Ovary (tissue), 3 donors: ENCODE data around the gene NR0B2.

Experiments
- EP300 ChIP-seq: sonication (generic); formaldehyde crosslinking; IDR thresholded peaks from one replicate; pipeline ENCODE4 v1.6.1; 2017; ENCODE audit warnings: antibody characterized with exemption
- POLR2A ChIP-seq: fragments of 450-650 bp; IDR thresholded peaks from one replicate; pipeline ENCODE4 v1.6.1; 2017; ENCODE audit warnings: antibody characterized with exemption, mild to moderate bottlenecking, moderate library complexity
- TF ChIP-seq, protein P1 (sequence below), 3 donors: fragments of 450-650 bp in 2 of 3; fragments of 200-600 bp in 1 of 3; IDR thresholded peaks; one replicate each; pipeline versions ENCODE4 v1.5.1 to v1.8.0; 2016 to 2022; ENCODE audit warnings: antibody characterized with exemption in 3 of 3, mild to moderate bottlenecking in 1 of 3
- donor health status: DM: no; HTN: no; CAD: no.

DNA sequence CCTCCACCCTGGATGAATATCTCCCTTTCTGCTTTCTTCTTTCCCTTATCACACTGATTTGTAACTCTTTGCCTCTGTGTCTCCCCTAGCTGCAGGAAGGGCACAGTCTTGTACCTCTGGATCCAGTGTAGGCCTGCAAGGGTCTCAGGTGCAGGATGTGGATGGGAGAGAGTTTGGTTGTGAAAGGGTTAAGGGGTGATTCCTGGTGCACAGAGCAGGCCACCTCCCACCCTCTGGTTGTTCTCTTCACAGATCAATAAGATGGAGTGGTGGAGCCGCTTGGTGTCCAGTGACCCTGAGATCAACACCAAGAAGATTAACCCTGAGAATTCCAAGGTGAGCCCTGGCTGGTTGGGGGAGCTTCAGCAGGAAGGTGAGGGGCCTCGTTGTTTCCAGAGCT, 31.4 kb upstream of the NR0B2 start:
- TF ChIP-seq, protein P1, sequence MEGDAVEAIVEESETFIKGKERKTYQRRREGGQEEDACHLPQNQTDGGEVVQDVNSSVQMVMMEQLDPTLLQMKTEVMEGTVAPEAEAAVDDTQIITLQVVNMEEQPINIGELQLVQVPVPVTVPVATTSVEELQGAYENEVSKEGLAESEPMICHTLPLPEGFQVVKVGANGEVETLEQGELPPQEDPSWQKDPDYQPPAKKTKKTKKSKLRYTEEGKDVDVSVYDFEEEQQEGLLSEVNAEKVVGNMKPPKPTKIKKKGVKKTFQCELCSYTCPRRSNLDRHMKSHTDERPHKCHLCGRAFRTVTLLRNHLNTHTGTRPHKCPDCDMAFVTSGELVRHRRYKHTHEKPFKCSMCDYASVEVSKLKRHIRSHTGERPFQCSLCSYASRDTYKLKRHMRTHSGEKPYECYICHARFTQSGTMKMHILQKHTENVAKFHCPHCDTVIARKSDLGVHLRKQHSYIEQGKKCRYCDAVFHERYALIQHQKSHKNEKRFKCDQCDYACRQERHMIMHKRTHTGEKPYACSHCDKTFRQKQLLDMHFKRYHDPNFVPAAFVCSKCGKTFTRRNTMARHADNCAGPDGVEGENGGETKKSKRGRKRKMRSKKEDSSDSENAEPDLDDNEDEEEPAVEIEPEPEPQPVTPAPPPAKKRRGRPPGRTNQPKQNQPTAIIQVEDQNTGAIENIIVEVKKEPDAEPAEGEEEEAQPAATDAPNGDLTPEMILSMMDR (IDR thresholded peaks at IDR 0.05): no peak
- TF ChIP-seq POLR2A: no peak
- TF ChIP-seq EP300: no peak
